H1 (cell line): ENCODE data around the gene ZNF286A. TPM values are rescaled to one million over a fixed set of nuclear protein-coding genes. Genes with fewer than 3 reads are reported as not detected.

Experiments
- CTCF ChIA-PET: fragments of 300-600 bp; sonication (Branson Sonifier 250); formaldehyde crosslinking; loops from one replicate; lab custom pipeline; 2021; ENCODE audit not compliant: partially characterized antibody; lab: Charles Lee
- POLR2A ChIA-PET: fragments of 300-600 bp; sonication (Branson Sonifier 250); formaldehyde crosslinking; loops from one replicate; lab custom pipeline; 2021; ENCODE audit warnings: inconsistent platforms; ENCODE audit not compliant: partially characterized antibody; lab: Charles Lee
- DNase-seq, 2 experiments: peaks; one replicate each; pipeline versions ENCODE4 v3.0.0 to v3.0.0-alpha.2; 2010 to 2022; ENCODE audit warnings: low spot score in 2 of 2, low read depth in 1 of 2, mixed read lengths in 1 of 2
- FAIRE-seq: peaks from 2 replicates; lab custom pipeline; 2011; peaks lifted over from hg19 to GRCh38; lab: Jason Lieb, UNC
- H2AFZ ChIP-seq: 2 replicates; pipeline ENCODE4 v1.8.1; 2012; ENCODE audit warnings: low read length, inconsistent platforms
- H2AK5ac ChIP-seq: 2 replicates; pipeline ENCODE4 v1.6.1; 2013; ENCODE audit warnings: low read depth, low read length
- H2BK120ac ChIP-seq: replicated peaks from 2 replicates; pipeline ENCODE3; 2013; ENCODE audit warnings: low read depth, low read length, inconsistent platforms
- H2BK12ac ChIP-seq: 2 replicates; pipeline ENCODE4 v1.6.1; 2013; ENCODE audit warnings: low read depth, low read length
- H2BK15ac ChIP-seq: 2 replicates; pipeline ENCODE4 v1.6.1; 2013; ENCODE audit warnings: low read length
- H2BK20ac ChIP-seq: 2 replicates; pipeline ENCODE4 v1.6.1; 2013; ENCODE audit warnings: low read length
- H2BK5ac ChIP-seq: 2 replicates; pipeline ENCODE4 v1.6.1; 2013; ENCODE audit warnings: low read depth, low read length
- H3K14ac ChIP-seq: 2 replicates; pipeline ENCODE4 v1.6.1; 2013; ENCODE audit warnings: inconsistent platforms; ENCODE audit not compliant: insufficient read length
- H3K18ac ChIP-seq: 2 replicates; pipeline ENCODE4 v1.6.1; 2013; ENCODE audit warnings: low read length; ENCODE audit errors: extremely low read depth
- H3K23ac ChIP-seq: 2 replicates; pipeline ENCODE4 v1.6.1; 2013; ENCODE audit warnings: inconsistent platforms; ENCODE audit not compliant: insufficient read length
- H3K23me2 ChIP-seq: 2 replicates; pipeline ENCODE4 v1.6.1; 2013; ENCODE audit warnings: low read depth, low read length
- H3K27ac ChIP-seq: 2 replicates; pipeline ENCODE4 v1.6.1; 2011; ENCODE audit warnings: low read depth, low read length, inconsistent platforms
- H3K27me3 ChIP-seq, 4 experiments: replicated peaks in 1 of 4; 1 replicate in 1 of 4; 2 replicates in 3 of 4; pipeline versions ENCODE4 v1.6.1 to v1.8.1; 2011 to 2013; ENCODE audit warnings: low read length in 3 of 4, mild to moderate bottlenecking in 3 of 4, inconsistent platforms in 2 of 4, mixed read lengths in 2 of 4, moderate library complexity in 1 of 4; ENCODE audit not compliant: control insufficient read depth in 3 of 4, insufficient read depth in 3 of 4; ENCODE audit errors: extremely low read depth in 1 of 4
- H3K36me3 ChIP-seq, 4 experiments: 2 replicates each; pipeline versions ENCODE4 v1.6.1 to v1.8.1; 2011 to 2013; ENCODE audit warnings: mild to moderate bottlenecking in 4 of 4, low read length in 3 of 4, moderate library complexity in 2 of 4, control low read depth in 1 of 4, inconsistent platforms in 1 of 4; ENCODE audit not compliant: insufficient read depth in 4 of 4, control insufficient read depth in 2 of 4
- H3K4ac ChIP-seq: replicated peaks from 2 replicates; pipeline ENCODE3; 2013; ENCODE audit warnings: low read length, low read depth, mixed read lengths, inconsistent platforms; ENCODE audit not compliant: insufficient read length
- H3K4me1 ChIP-seq, 4 experiments: replicated peaks in 1 of 4; 1 replicate in 1 of 4; 2 replicates in 3 of 4; pipeline versions ENCODE4 v1.6.1 to v1.8.1; 2011 to 2013; ENCODE audit warnings: low read length in 3 of 4, inconsistent platforms in 2 of 4, mixed read lengths in 1 of 4; ENCODE audit not compliant: insufficient read depth in 4 of 4, control insufficient read depth in 3 of 4
- H3K4me2 ChIP-seq, 2 experiments: 2 replicates each; pipeline versions ENCODE4 v1.6.1 to v1.8.1; 2011 to 2013; ENCODE audit warnings: low read depth in 2 of 2, low read length in 2 of 2, control low read depth in 1 of 2, inconsistent platforms in 1 of 2, mild to moderate bottlenecking in 1 of 2; ENCODE audit not compliant: insufficient read depth in 1 of 2
- H3K4me3 ChIP-seq, 4 experiments: fragments of 200-600, 300-600 bp in 1 of 4; sonication (generic), shearing (Covaris generic), sonication (Bioruptor Twin) in 1 of 4; 2 replicates each; pipeline versions ENCODE4 v1.5.1 to v1.8.1; 2011 to 2016; ENCODE audit warnings: low read length in 4 of 4, low read depth in 3 of 4, control low read depth in 2 of 4, inconsistent platforms in 2 of 4, mild to moderate bottlenecking in 2 of 4, mixed read lengths in 1 of 4, moderate library complexity in 1 of 4; ENCODE audit not compliant: insufficient read depth in 2 of 4; ENCODE audit errors: extremely low read depth in 1 of 4
- H3K56ac ChIP-seq: replicated peaks from 2 replicates; pipeline ENCODE3; 2013; ENCODE audit warnings: low read depth, mild to moderate bottlenecking, mixed read lengths, low read length, inconsistent platforms; ENCODE audit not compliant: insufficient read length
- H3K79me1 ChIP-seq: 2 replicates; pipeline ENCODE4 v1.6.1; 2013; ENCODE audit warnings: low read depth, low read length, control low read depth
- H3K79me2 ChIP-seq, 2 experiments: 2 replicates each; pipeline versions ENCODE4 v1.6.1 to v1.8.1; 2012 to 2013; ENCODE audit warnings: low read length in 2 of 2, mild to moderate bottlenecking in 2 of 2, inconsistent platforms in 1 of 2; ENCODE audit not compliant: insufficient read depth in 2 of 2, control insufficient read depth in 1 of 2
- H3K9ac ChIP-seq, 4 experiments: replicated peaks in 1 of 4; 1 replicate in 1 of 4; 2 replicates in 3 of 4; pipeline versions ENCODE4 v1.6.1 to v1.8.1; 2011 to 2013; ENCODE audit warnings: low read depth in 3 of 4, low read length in 3 of 4, control low read depth in 2 of 4, mild to moderate bottlenecking in 2 of 4, moderate library complexity in 2 of 4, inconsistent platforms in 1 of 4; ENCODE audit errors: extremely low read depth in 1 of 4
- H3K9me3 ChIP-seq, 2 experiments: 2 replicates each; pipeline versions ENCODE4 v1.6.1 to v1.8.1; 2012 to 2013; ENCODE audit warnings: mild to moderate bottlenecking in 2 of 2, moderate library complexity in 2 of 2, control low read depth in 1 of 2, inconsistent platforms in 1 of 2, low read depth in 1 of 2, low read length in 1 of 2, mixed read lengths in 1 of 2; ENCODE audit not compliant: insufficient read depth in 2 of 2
- H4K20me1 ChIP-seq, 2 experiments: replicated peaks in 1 of 2; 2 replicates each; pipeline versions ENCODE3 to v1.8.1; 2011 to 2013; ENCODE audit warnings: inconsistent platforms in 2 of 2, low read length in 2 of 2, mild to moderate bottlenecking in 1 of 2; ENCODE audit not compliant: insufficient read depth in 2 of 2, control insufficient read depth in 1 of 2
- H4K5ac ChIP-seq: 2 replicates; pipeline ENCODE4 v1.6.1; 2013; ENCODE audit warnings: low read length, low read depth, mixed read lengths, inconsistent platforms; ENCODE audit not compliant: insufficient read length
- H4K8ac ChIP-seq: 2 replicates; pipeline ENCODE4 v1.8.0; 2013; ENCODE audit warnings: mild to moderate bottlenecking, moderate library complexity, low read length, inconsistent platforms; ENCODE audit not compliant: insufficient read depth; ENCODE audit errors: extremely low read depth
- H4K91ac ChIP-seq: replicated peaks from 2 replicates; pipeline ENCODE3; 2013; ENCODE audit warnings: low read length, mixed read lengths, inconsistent platforms; ENCODE audit not compliant: insufficient read length
- CREB1 ChIP-seq: IDR thresholded peaks from 2 replicates; pipeline ENCODE4 v1.6.1; 2012; ENCODE audit warnings: inconsistent platforms
- EGR1 ChIP-seq: IDR thresholded peaks from 2 replicates; pipeline ENCODE4 v1.6.1; 2011; ENCODE audit warnings: low read depth, low read length, borderline replicate concordance
- GTF2F1 ChIP-seq: IDR thresholded peaks from 2 replicates; pipeline ENCODE4 v1.6.1; 2012; ENCODE audit warnings: low read depth, low read length, improper control_type of control experiment, borderline replicate concordance
- JUN ChIP-seq: IDR thresholded peaks from 2 replicates; pipeline ENCODE4 v1.6.1; 2011; ENCODE audit warnings: low read depth, mild to moderate bottlenecking, improper control_type of control experiment, low read length
- JUND ChIP-seq: IDR thresholded peaks from 2 replicates; pipeline ENCODE4 v1.6.1; 2011; ENCODE audit warnings: mild to moderate bottlenecking, improper control_type of control experiment, low read length
- MAX ChIP-seq: IDR thresholded peaks from 2 replicates; pipeline ENCODE4 v1.6.1; 2012; ENCODE audit warnings: inconsistent platforms
- RXRA ChIP-seq: IDR thresholded peaks from 2 replicates; pipeline ENCODE4 v1.6.1; 2011; ENCODE audit warnings: low read depth, mild to moderate bottlenecking, low read length, moderate library complexity; ENCODE audit not compliant: insufficient read depth
- SAP30 ChIP-seq: fragments of 300-600 bp; sonication (generic); IDR thresholded peaks from 2 replicates; pipeline ENCODE4 v1.7.1; 2012; ENCODE audit warnings: low read length, moderate library complexity, mild to moderate bottlenecking, inconsistent platforms; ENCODE audit not compliant: insufficient read depth, insufficient replicate concordance
- SIN3A ChIP-seq, 2 experiments: IDR thresholded peaks in 1 of 2; conservative IDR thresholded peaks in 1 of 2; 2 replicates each; pipeline ENCODE4 v1.6.1; 2011 to 2012; ENCODE audit warnings: low read length in 2 of 2, improper control_type of control experiment in 1 of 2, low read depth in 1 of 2, mild to moderate bottlenecking in 1 of 2
- SIX5 ChIP-seq: IDR thresholded peaks from 2 replicates; pipeline ENCODE4 v1.6.1; 2011; ENCODE audit warnings: mild to moderate bottlenecking, low read depth, low read length
- SP2 ChIP-seq: IDR thresholded peaks from 2 replicates; pipeline ENCODE4 v1.6.1; 2012; ENCODE audit warnings: mild to moderate bottlenecking, low read length, inconsistent platforms
- TCF12 ChIP-seq: IDR thresholded peaks from 2 replicates; pipeline ENCODE4 v1.6.1; 2011; ENCODE audit warnings: low read depth, mild to moderate bottlenecking, low read length
- ZNF274 ChIP-seq: IDR thresholded peaks from 2 replicates; pipeline ENCODE4 v1.7.0; 2012; ENCODE audit warnings: low read length, borderline replicate concordance; ENCODE audit errors: extremely low read depth
- whole genome bisulfite sequencing, 2 experiments: shearing (Covaris generic) in 1 of 2; methylation state at CpG; one replicate each; pipeline versions ENCODE4 v1.1.6 to v1.1.7; 2013 to 2015; ENCODE audit warnings: low lambda C conversion rate in 2 of 2, mixed read lengths in 2 of 2, inconsistent platforms in 1 of 2, low coverage in 1 of 2, missing lambda C conversion rate in 1 of 2; ENCODE audit not compliant: insufficient replicate concordance in 2 of 2, insufficient coverage in 1 of 2, insufficient read length in 1 of 2; ENCODE audit errors: extremely low coverage in 1 of 2, missing lambda C conversion rate in 1 of 2; 5-methylcytosine and 5-hydroxymethylcytosine counted together
- polyA plus RNA-seq, 7 experiments: library from polyadenylated mRNA; depleted of rRNA in 3 of 7; stranded (reverse) in 5 of 7; unstranded in 2 of 7; fragments of >200 nt in 5 of 7; fragments of 200-250 nt in 2 of 7; gene quantifications; 1 replicate in 5 of 7; 2 replicates in 1 of 7; 4 replicates in 1 of 7; pipeline versions ENCODE4 v1.2.1 to v1.2.3, GENCODE V29; 2011 to 2013; ENCODE audit warnings: missing spikeins in 2 of 7, mixed read lengths in 2 of 7
- total RNA-seq: library from RNA; stranded (reverse); fragmentation: NEBNext Ultra II Directional; extraction: Animal tissue kit (Norgen Biotek cat#: 25700); gene quantifications from 2 replicates; pipeline ENCODE4 v1.2.1, GENCODE V29; 2021

Gene ZNF286A
- total and polyA plus RNA-seq, 2 of the 8 experiments (the other 6 are each of a cell fraction or from before 2014, with no cell fraction given) = 18.2 to 100.0 TPM

DNA sequence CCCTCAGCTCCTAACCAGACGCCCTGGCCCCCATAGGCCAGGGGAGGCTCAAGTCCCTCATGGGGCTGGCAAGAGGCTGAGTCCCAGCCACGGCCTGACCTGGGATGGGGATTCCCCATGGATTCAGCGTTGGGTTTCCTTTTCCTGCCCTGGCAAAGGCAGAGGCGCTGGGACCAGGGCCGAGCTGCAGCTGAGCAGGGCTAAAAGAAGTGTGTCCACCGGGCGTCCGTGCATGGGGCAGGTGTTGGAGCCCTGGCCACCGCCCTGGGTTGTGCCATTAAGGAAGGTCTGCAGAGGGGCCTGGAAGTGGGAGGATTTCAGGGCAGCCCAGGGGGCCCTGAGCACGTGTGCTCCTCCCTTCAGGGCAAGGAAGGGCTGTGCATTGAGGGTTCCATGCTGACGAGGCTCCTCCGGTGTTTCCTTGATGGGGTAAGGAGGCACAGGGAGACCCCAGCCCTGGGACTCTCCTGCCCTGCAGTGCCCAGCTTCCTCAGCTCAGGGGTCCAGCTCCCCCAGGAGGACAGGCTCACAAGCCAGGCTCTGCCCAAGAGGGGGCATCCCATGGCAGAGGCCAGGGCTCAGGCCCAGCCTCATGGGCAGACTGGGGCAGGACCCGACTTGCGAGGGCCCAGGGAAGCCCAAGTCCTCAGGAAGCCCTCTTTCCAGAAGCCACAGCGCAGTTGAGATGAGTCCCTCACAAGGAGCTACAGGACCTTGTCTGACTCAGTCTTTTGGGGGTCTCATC lies 42.7 kb downstream of the ZNF286A start:
- FAIRE-seq = no peak
- WGBS, 2 experiments = 91% methylated on average over 15 of the region's 15 CpGs; no CpG with 5 or more reads in 1 of the 2 experiments
- POLR2A ChIA-PET = no interaction called here

More for the DNA sequence above, 42.7 kb downstream of the ZNF286A start:
- Histone ChIP-seq H3K4me3 (no peak overlapping the region), H3K4ac (no peak overlapping the region), H3K4me1 (no peaks in the 10 kb centered on the region), H3K23ac (no peak overlapping the region), H2BK15ac (no peak overlapping the region), H3K36me3 (no peaks in the 10 kb centered on the region), H2AK5ac (no peak overlapping the region), H2BK5ac (no peak overlapping the region), H3K27ac (no peak overlapping the region), H3K79me2 (no peaks in the 10 kb centered on the region), H4K5ac (no peak overlapping the region), H3K9ac (no peak overlapping the region), H3K27me3 (no peaks in the 10 kb centered on the region), H4K20me1 (no peaks in the 10 kb centered on the region), H3K18ac (no peak overlapping the region), H4K8ac (peak overlapping the region; percentile 14; the same call in 1 of the 2 replicates), H2BK20ac (no peak overlapping the region), H3K9me3 (peaks cover 0 to 4% of the 10 kb centered on the region in 2 experiments; a peak in 1 of 4 replicates), H2BK12ac (no peak overlapping the region), H2AFZ (no peak overlapping the region), H3K14ac (no peak overlapping the region), H3K56ac (no peak overlapping the region), H3K23me2 (no peaks in the 10 kb centered on the region), H3K79me1 (no peaks in the 10 kb centered on the region), H3K4me2 (no peak overlapping the region), H4K91ac (no peak overlapping the region), H2BK120ac (no peak overlapping the region)
- no peak for TF ChIP-seq RXRA
- no peak for TF ChIP-seq JUND
- no peak for TF ChIP-seq SP2
- no peak for TF ChIP-seq JUN
- no peak for TF ChIP-seq TCF12
- no peak for TF ChIP-seq SIX5
- TF ChIP-seq SIN3A (conservative IDR thresholded peaks at IDR 0.05 in 1 of 2, IDR thresholded peaks at IDR 0.05 in 1 of 2; ENCODE audit: low read depth in 1 of 2, low read length in 2 of 2) = no peak
- TF ChIP-seq CREB1 = no peak
- no peak for TF ChIP-seq SAP30
- TF ChIP-seq EGR1 = no peak
- TF ChIP-seq GTF2F1 = no peak
- no peak for TF ChIP-seq MAX
- no peak for TF ChIP-seq ZNF274
- CTCF ChIA-PET = interaction anchor here (0.6 kb wide), 1 partner anchor 208 kb away, joined by 3 read pairs; no protein-coding TSS in a partner anchor
- DNase-seq = no peak
